COR-L47 (cell line): ENCODE data around the gene ZMYND8.

Experiments
- DNase-seq: peaks from one replicate; lab custom pipeline; 2025; lab: John Stamatoyannopoulos, UW

Gene ZMYND8

DNA sequence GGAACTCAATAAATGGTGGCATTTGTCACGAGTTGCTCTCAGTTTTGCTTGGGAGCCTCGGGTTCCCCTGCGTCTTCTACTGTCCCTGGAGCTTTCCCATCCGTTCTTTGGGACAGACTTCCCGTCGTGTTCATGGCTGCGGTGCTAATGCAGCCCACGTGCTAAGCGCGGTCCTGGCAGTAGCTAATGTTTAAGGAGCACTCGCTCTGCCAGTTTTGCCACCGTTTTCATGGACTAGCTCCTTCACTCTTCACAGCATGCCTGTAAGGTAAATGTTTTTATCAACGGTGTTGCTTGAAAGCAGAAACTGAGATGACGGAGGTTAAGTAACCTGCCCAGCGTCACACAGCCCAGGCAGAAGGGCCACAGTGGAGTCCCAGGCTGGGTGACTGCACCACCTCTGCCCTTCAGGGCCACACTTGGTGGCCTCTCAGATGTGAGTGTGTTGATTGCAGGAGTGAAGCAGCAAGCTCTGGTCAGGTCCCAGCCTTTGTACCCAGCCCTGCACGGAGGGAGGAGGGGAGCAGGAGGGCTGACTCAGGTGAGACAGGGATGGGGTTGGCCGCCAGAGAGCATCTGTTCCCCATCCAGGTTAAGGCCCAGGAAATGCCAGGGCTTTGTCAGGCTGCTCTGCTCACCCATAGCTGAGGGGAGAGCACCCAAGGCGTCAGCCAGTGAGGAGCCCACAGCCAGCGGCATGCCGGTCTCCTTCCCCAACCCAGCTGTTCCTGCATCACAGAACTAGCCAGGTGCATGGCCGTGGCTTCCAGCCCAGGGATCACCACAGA, 181.8 kb downstream of the ZMYND8 start:
- DNase-seq, result no peak

DNA sequence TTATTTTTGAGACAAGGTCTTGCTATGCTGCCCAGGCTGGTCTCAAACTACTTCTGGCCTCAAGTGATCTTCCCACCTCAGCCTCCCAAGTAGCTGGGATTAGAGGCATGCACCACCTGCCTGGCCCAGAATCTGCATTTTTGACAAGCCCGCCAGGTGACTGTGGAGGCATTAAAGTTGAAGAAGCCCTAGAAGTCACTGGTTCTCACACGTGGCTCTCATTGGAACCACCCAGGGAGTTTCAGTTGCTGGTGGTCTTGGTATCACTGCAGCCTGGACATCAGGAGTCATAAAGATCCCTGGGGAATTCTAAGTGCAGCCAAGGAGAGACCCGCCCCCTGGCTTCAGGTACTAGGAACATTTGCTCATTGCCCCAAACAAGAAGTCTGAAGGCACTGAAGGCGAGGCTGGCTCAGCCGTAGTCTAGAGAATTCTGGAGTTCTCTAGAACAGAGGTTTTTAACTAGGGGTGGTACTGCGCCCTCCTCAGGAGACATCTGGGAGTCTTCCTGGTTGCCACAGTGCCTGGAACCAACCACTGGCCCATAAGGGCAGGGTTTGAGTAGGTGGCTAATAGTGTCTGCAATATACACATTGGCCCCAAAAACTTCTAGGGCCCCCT, 182.8 kb downstream of the ZMYND8 start:
- DNase-seq, result no peak

DNA sequence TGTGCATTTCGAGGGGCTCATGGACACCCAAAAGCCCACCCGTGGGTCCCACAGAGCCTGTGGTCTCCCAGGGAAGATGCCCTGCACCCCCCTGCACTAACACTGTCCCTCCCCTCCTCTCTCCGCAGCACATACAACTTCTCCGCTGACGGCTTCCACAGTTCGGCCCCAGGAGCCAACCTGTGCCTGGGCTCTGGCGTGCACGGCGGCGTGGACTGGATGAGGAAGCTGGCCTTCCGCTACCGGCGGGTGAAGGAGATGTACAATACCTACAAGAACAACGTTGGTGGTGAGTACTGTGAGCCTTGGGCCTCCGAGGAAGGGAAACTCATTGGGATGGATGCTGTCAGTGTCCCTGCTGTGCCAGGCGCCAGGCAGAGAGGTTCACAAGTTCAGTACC, 183.9 kb downstream of the ZMYND8 start:
- no peak for DNase-seq

DNA sequence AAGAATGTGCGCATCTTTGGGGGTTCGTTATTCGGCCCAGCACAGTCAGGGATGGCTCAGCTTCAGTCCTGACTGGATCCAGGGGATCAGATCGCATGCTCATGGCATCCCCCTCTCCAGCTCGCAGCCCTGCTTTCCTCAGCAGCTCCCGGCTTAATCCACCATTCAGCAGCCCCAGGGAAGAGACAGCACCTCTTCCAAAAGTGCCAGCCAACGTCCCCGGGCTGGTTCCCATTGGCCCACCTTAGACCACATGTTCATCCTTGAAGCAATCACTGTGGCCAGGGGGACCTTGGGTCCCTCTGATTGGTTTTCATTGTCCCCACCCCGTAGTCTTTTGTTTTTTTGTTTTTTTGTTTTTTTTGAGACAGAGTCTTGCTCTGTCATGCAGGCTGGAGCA, 188.7 kb downstream of the ZMYND8 start:
- no peak for DNase-seq

DNA sequence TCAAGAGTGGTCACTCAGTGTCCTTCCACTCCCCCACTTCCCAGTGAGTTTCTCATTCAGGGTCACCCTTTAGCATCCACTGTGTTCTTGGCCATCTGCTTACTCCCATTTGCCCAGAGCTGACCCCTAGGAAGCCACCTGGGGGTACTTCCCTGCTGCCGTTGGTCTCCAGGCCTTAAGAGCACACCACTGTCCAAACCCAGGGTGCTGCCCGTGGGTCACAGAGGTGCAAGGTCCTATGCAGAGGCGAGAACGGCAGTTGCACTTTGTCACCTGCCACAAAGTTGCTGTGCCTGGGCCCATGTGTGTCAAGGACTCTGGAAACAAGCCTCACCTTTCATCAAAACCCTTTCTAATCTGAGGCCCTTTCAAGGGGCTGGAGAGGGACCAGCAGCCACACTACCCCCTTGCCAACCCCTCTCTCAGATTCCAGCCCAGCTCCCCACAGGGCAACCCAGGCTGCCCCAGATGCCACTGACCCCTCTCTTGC, 191.1 kb downstream of the ZMYND8 start:
- no peak for DNase-seq

DNA sequence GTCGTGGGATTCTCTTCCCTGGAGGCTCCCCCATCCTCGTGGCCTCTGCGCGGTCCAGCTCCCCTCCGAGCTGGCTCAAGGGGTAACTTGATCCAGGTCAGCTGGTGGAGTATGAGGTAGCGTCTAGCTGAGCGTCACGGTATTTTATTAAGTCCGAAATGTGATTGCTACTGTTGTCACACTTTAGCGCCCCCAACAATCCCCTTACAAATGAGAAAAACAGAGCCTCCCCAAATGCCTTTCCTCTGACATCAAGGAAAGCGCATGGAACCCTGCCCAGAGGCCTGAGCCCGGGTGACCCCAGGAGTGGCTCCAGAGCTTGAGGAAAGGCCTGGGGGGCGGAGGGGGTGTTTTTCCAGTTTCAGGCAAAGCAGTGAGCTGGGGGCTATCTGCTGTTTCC, 192.4 kb downstream of the ZMYND8 start:
- DNase-seq, result no peak

DNA sequence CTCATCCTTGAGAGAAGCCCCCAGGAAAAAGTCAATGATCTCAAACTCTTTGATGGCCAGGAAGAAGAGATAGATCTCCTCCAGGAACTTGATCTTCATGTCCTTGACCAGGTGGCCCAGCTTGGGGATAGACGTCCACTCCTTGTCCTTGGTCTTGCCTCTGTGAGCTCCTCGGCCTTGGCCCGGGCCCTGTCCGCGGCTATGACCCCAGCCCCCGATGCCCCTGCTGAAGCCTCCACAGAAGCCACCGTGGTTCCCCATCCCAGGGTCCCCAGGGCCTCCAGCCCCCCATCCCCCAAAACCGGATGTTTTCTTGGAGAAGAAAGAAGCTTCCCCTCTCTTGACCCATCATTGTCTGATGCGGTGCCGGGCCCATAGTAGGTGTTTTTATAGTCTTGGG, 195.1 kb downstream of the ZMYND8 start:
- no peak for DNase-seq

DNA sequence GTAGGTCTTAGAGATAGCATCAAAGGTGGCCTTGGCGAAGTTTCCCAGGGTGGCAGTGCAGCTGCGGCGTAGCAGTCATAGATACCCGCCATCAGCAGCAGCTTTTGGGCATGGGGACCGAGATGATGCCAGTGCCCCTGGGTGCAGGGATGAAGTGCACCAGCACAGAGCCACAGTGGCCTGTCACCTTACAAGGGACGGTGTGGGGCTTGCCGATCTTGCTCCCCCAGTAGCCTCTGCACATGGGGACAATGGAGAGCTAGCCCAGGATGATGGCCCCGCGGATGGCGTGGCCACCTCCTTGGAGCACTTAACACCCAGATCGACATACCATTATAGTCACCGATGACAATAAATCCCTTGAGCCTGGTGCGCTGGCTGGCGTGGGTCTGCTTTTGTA, 195.5 kb downstream of the ZMYND8 start:
- no peak for DNase-seq

DNA sequence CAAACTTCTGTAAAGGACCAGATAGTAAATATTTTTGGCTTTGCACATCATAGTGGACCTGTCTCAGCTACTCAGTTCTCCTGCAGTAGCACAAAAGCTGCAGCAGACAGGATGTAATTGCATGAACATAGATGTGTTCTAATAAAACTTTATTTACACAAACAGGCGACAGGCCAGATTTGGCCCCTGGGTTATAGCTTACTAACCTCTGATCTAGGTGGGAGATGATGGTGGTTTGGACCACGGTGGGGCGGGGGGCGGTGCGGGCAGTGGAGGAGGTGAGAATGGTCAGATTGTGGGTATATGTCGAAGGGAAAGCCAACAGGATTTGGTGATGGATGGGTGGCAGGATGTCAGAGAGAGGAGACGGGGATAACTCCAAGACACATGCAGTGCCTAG, 196.3 kb downstream of the ZMYND8 start:
- DNase-seq, result no peak
